ENCODE measurements around the gene DUSP1. TPM values are rescaled to one million over a fixed set of nuclear protein-coding genes. Genes with fewer than 3 reads are reported as not detected.

DUSP1 gene
- total RNA-seq, 1 donor from 2014 or later = 5.3 TPM

GRCh38 chr5:172766287-172767108, 4.5 kb downstream of the DUSP1 start:
- intact Hi-C loops (cut with micrococcal nuclease) = no loop called here

- intact Hi-C loops (cut with micrococcal nuclease) = loop anchor here (1.0 to 2.0 kb wide), 13 partner anchors 7 to 1123 kb away; partner anchors contain the start of genes ATP6V0E1, BOD1, CPEB4 and CREBRF
Measured at GRCh38 chr5:172765766-172766286, 5.2 kb downstream of the DUSP1 start.

- intact Hi-C loops (cut with micrococcal nuclease) = loop anchor here (1.0 to 2.0 kb wide), 13 partner anchors 8 to 1124 kb away; partner anchors contain the start of genes ATP6V0E1, BOD1, CPEB4 and CREBRF
Measured at GRCh38 chr5:172764861-172765765, 5.9 kb downstream of the DUSP1 start.

GRCh38 chr5:172763120-172763464, 7.9 kb downstream of the DUSP1 start:
- intact Hi-C loops (cut with micrococcal nuclease) = no loop called here

DNA sequence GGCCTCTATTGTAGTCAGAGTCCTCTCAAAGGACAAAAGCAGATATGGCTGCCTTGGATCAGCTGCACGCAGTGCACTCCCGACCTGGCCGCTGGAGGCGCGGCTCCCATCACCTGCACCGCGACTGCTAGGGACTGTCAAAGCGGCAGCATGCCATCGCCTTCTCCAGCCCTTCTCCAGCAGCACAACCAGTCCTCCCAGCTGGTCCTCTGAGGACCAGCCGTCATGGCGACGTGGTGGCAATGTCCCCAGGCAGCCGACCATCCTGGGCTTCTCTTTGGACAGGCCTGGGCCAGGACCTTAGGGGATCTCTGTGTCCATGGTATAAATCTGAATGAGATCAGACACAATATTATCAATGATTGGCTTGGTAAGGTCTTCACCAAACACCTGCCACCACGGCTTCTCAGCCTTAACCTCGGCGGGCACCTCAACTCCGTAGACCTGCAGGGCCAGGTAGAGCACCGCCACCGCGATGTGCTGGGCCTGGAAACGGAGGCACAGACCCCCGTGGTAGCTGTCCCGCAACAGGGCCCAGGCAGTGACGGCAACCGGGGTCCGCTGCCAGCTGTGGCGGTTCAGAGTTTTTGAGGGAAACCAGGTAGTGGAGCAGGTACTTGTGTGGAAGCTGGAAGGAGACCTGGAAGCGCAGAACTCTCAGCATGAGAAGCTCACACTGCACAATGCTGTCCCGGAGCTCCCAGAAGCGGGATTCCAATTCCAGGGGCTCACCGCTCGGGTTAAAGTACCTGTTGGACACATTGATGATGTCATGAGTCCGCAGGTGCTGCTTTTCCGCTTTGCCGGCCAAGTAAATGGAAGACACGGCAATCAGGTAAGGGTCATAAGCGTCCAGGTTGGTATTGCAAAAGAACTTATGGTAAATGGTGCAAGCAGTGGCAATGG, 8.5 kb downstream of the DUSP1 start:
- intact Hi-C loops (cut with micrococcal nuclease) = no loop called here

- intact Hi-C loops (cut with micrococcal nuclease) = no loop called here
Measured at GRCh38 chr5:172760959-172761358, 10.0 kb downstream of the DUSP1 start.

- intact Hi-C loops (cut with micrococcal nuclease) = no loop called here
Measured at GRCh38 chr5:172760136-172760535, 10.9 kb downstream of the DUSP1 start.

DNA sequence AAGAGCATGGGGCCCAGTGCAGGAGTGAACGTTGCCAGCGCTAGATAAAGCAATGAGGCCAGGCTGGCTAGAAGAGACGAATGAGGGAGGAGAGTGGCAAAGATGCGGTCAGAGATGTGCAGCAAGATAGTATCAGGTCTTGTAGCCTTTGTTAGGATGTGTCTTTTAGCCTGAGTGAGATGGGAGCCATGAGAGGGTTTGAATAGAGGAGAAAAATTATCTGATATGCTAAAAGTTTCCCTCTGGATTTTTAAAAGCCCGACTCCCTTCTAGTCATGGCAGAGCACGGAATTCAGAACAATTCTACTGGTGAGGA, 12.2 kb downstream of the DUSP1 start:
- intact Hi-C loops (cut with micrococcal nuclease) = no loop called here

DNA sequence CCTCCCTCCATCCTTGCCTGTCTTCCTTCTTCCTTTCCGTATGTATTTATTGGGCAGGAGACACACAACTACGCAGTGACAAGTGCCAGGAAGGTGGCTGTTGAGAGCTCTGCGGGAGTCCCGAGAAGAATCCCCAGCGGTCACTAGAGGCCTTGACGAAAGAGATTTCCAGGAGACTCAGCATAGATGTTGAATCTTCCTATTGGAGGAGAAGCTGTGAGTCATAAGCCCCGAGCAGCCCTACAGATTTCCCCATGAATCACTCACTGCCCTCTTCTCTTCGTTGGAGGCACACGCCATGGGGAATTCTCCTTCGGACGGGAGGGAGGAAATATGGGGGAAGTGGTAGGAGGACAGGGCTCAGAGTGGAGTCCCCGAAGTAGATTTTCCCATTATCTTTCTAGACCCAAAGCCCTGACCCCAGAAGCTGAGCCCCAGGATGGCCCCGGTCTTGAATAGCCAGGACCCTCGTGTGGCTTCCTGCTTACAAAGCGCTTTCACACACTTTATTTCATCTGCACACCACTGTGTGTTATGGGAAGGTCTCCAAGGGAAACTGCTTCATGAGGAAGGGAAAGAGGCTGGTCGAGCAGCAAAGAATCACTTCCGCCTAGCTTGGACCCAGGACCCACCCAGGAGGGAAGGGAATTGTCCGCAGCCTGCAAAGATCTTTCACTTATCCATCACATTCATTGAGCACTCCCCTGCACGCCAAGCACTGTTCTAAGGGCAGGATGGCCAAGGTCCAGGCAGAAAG, 12.7 kb downstream of the DUSP1 start:
- intact Hi-C loops (cut with micrococcal nuclease) = no loop called here

DNA sequence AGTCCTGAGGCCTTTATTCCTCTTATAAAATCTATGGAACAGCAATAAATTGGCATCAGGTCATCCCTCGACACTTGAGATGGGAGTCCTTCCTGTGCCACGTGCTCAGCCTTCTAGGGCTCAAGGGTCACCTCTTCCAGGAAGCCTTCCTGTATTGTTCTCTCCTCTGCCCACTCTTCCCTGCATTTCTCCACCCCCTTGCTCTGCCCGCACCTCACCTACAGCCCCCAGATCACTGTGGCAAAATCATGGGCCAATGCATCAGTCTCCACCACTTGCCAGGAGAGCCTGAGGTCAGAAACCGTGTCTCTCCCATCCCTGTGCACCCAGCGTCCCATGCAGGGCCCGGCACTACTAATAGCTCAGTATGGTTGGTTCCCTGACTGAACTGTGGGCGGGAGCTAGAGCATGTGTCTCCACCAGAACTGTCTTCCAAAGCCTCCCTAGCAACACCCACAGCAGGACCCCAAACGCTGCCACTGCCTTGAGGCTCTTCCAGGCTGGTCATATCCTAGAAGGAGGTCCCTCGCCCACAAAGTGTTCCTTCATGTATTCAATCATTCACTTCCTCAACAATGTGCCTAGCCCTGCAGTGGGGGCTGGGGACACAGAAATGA, 13.5 kb downstream of the DUSP1 start:
- intact Hi-C loops (cut with micrococcal nuclease) = no loop called here

GRCh38 chr5:172756764-172757393, 14.1 kb downstream of the DUSP1 start:
- intact Hi-C loops (cut with micrococcal nuclease) = no loop called here

DNA sequence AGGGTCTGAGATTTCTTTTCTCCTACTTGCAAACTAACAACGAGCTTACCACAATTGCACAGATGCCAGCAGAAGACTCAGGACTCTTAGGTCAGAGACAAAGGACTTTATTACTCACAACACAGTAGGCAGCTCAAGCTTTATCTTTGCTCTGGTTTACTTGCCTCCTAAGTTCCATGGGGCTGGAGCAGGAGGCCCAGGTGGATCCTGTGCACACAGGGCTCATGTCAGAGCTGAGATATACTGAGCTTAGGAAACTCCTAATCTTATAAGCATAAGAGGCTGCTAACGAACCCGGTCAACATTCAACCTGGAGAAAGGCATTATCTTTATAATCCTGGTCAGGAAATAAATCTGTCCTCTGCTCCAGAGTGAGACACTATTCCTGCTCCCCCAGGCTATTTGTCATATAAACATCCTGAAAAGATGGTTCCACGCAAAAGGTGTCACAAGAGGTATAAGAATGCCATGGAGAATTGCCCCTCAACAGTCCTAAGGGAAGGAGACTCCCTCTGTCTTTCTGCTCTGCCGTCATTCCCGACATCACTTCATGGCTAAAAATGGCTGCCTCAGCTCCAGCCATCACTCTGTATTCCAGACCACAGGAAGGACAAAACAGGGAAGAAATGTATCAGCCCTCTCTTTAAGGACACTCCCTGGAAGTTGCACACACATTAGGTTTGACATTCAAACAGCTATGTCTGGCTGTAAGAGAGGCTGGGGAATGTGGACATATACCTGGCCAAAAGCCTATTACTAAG, 16.2 kb downstream of the DUSP1 start:
- intact Hi-C loops (cut with micrococcal nuclease) = no loop called here

GRCh38 chr5:172753101-172753500, 17.9 kb downstream of the DUSP1 start:
- intact Hi-C loops (cut with micrococcal nuclease) = no loop called here

DNA sequence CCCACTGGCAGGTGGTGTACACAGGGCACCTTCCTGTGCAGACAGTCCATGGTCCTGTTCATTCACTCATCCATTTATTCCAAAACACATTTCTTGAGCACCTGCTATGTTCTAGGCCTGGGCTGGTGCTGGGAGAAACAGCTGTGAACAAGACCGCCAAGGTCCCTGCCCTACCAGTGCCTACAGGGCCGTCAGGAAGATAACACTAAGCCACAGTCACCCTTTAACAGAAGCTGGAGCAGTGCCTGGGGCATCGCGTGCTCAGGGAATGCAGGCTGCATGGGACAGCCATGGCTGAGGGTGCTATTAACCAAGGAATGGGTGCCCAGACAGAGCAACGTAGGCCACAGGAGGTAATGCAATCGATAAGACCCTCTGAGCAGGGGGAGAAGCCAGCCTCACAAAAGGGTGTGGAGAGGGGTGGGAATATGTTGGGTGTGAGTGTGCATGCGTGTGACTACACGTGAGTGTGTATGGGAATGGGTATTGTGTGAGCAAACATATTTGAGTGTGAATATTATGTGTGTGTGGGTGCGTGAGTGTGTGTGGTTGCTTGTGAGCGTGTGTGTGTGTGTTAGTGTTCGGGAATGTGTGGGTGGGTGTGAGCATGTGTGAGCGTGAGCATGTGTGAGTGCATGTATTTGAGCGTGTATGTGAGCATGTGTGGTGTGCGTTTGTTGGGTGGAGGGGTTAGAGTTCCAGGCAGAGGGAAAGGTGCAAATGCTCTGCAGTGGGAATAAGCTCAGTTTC, 19.1 kb downstream of the DUSP1 start:
- intact Hi-C loops (cut with micrococcal nuclease) = no loop called here

DNA sequence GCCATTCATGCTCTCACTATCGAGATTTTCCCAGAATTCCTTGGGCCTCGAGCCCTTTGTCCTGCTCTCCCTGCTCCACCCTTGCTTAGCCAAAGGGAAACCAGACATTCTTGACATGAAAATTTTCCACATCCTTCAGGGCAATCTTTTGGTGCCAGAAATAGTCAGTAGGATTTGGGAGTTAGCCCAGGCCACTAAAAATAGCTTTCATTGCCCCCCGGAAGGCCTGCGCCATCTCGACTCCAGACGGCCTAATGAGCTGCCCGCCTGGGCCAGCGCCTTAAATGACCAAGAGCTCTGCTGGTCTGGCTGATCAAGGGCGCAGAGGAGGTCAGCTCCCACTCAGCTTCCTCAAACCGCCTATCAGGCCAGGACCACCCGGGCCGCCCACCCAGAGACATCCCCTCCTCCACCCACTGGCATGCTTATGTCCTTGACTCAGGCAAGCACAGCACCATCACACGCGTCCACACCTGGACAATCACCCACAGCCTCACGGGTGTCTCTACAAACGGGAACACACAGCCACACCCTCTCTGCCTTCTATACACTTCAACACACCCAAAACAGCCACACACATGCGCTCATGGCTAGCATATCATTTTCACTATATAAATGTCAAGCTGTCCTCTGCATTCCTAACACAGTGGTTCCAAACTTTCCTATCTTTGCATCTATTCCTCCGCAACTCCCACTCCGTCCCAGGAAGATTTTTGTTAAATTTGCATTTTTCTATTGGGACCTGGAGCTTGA, 20.9 kb downstream of the DUSP1 start:
- intact Hi-C loops (cut with micrococcal nuclease) = no loop called here

- intact Hi-C loops (cut with micrococcal nuclease) = no loop called here
Measured at GRCh38 chr5:172749076-172749475, 21.9 kb downstream of the DUSP1 start.

- intact Hi-C loops (cut with micrococcal nuclease) = no loop called here
Measured at GRCh38 chr5:172748341-172748843, 22.6 kb downstream of the DUSP1 start.
